ENCODE results near the gene TSPAN18.

- TF ChIP-seq CTCF (IDR thresholded peaks at IDR 0.05 in 2 of 3, conservative IDR thresholded peaks at IDR 0.05 in 1 of 3; ENCODE audit: borderline replicate concordance in 1 of 3, insufficient read depth in 1 of 3, low read depth in 2 of 3, low read length in 2 of 3) (no peak), POLR2A (IDR thresholded peaks at IDR 0.05; ENCODE audit: borderline replicate concordance, extremely low read depth, insufficient read depth, insufficient read length) (no peak), YY1 (IDR thresholded peaks at IDR 0.05; ENCODE audit: extremely low read depth, insufficient replicate concordance, low read depth, low read length) (no peak), EZH2phosphoT487 (IDR thresholded peaks at IDR 0.05; ENCODE audit: borderline replicate concordance) (no peak), POLR2AphosphoS5 (IDR thresholded peaks at IDR 0.05; ENCODE audit: low read depth, low read length) (no peak), TCF7L2 (IDR thresholded peaks at IDR 0.05; ENCODE audit: borderline replicate concordance, extremely low read depth, insufficient read depth, insufficient read length) (no peak), SRF (IDR thresholded peaks at IDR 0.05; ENCODE audit: low read depth) (no peak), SIN3A (IDR thresholded peaks at IDR 0.05; ENCODE audit: low read depth) (no peak), ATF3 (IDR thresholded peaks at IDR 0.05) (no peak)
Measured at GRCh38 chr11:44873537-44873936, 146.8 kb downstream of the TSPAN18 start.

Data from HCT116 (cell line).